Liver (tissue), 9 donors: ENCODE results near the gene ALDH7A1. TPM values are rescaled to one million over a fixed set of nuclear protein-coding genes. Genes with fewer than 3 reads are reported as not detected.

Experiments
- DNase-seq: peaks from one replicate; pipeline ENCODE4 v3.0.0-alpha.2; 2017; ENCODE audit warnings: low spot score
- H3K27ac ChIP-seq, 2 donors: one replicate each; pipeline ENCODE4 v1.7.0; 2013; ENCODE audit warnings: inconsistent platforms in 2 of 2, low read length in 2 of 2, control low read depth in 1 of 2, low read depth in 1 of 2, mild to moderate bottlenecking in 1 of 2
- H3K27me3 ChIP-seq, 4 donors: one replicate each; pipeline versions ENCODE4 v1.6.1 to v1.7.0; 2013; ENCODE audit warnings: low read length in 3 of 4, inconsistent platforms in 1 of 4, mild to moderate bottlenecking in 1 of 4, moderate library complexity in 1 of 4; ENCODE audit not compliant: control insufficient read depth in 4 of 4, insufficient read depth in 4 of 4
- H3K36me3 ChIP-seq, 4 donors: one replicate each; pipeline versions ENCODE4 v1.6.1 to v1.7.0; 2013; ENCODE audit warnings: low read length in 3 of 4, mild to moderate bottlenecking in 3 of 4, low read depth in 1 of 4, moderate library complexity in 1 of 4; ENCODE audit not compliant: control insufficient read depth in 4 of 4, insufficient read depth in 3 of 4
- H3K4me1 ChIP-seq, 4 donors: one replicate each; pipeline versions ENCODE4 v1.6.1 to v1.7.0; 2013; ENCODE audit warnings: low read length in 3 of 4, mild to moderate bottlenecking in 3 of 4, moderate library complexity in 1 of 4; ENCODE audit not compliant: control insufficient read depth in 4 of 4, insufficient read depth in 4 of 4
- H3K4me3 ChIP-seq, 3 donors: one replicate each; pipeline versions ENCODE4 v1.6.1 to v1.7.0; 2013; ENCODE audit warnings: low read length in 3 of 3, control low read depth in 1 of 3, low read depth in 1 of 3, mild to moderate bottlenecking in 1 of 3
- H3K9ac ChIP-seq, 2 donors: one replicate each; pipeline ENCODE4 v1.7.0; 2013; ENCODE audit warnings: low read length in 2 of 2, mild to moderate bottlenecking in 2 of 2, moderate library complexity in 2 of 2, control low read depth in 1 of 2, low read depth in 1 of 2
- H3K9me3 ChIP-seq, 4 donors: one replicate each; pipeline versions ENCODE4 v1.6.1 to v1.7.0; 2013; ENCODE audit warnings: low read length in 3 of 4; ENCODE audit not compliant: control insufficient read depth in 4 of 4
- ATF3 ChIP-seq: IDR thresholded peaks from 2 replicates; pipeline ENCODE4 v1.6.1; 2016; ENCODE audit warnings: antibody characterized with exemption
- EGR1 ChIP-seq, 2 donors: IDR thresholded peaks; 2 replicates each; pipeline ENCODE4 v1.6.1; 2016 to 2018; ENCODE audit warnings: antibody characterized with exemption in 2 of 2, low read depth in 2 of 2
- FOXA1 ChIP-seq: IDR thresholded peaks from 2 replicates; pipeline ENCODE4 v1.6.1; 2016; ENCODE audit warnings: antibody characterized with exemption
- FOXA2 ChIP-seq: IDR thresholded peaks from 2 replicates; pipeline ENCODE4 v1.6.1; 2016; ENCODE audit warnings: antibody characterized with exemption
- GABPA ChIP-seq, 2 donors: IDR thresholded peaks in 1 of 2; conservative IDR thresholded peaks in 1 of 2; 2 replicates each; pipeline ENCODE4 v1.6.1; 2016; ENCODE audit warnings: antibody characterized with exemption in 2 of 2, mild to moderate bottlenecking in 1 of 2, moderate library complexity in 1 of 2
- HNF4A ChIP-seq, 2 donors: conservative IDR thresholded peaks; 2 replicates each; pipeline ENCODE4 v1.6.1; 2016; ENCODE audit warnings: antibody characterized with exemption in 2 of 2, mild to moderate bottlenecking in 2 of 2
- HNF4G ChIP-seq: IDR thresholded peaks from 2 replicates; pipeline ENCODE4 v1.6.1; 2016; ENCODE audit warnings: antibody characterized with exemption
- JUND ChIP-seq, 2 donors: IDR thresholded peaks; 2 replicates each; pipeline ENCODE4 v1.6.1; 2016; ENCODE audit warnings: antibody characterized with exemption in 2 of 2
- NR2F2 ChIP-seq: IDR thresholded peaks from 2 replicates; pipeline ENCODE4 v1.6.1; 2016; ENCODE audit warnings: antibody characterized with exemption
- REST ChIP-seq: IDR thresholded peaks from 2 replicates; pipeline ENCODE4 v1.6.1; 2016; ENCODE audit warnings: antibody characterized with exemption, mild to moderate bottlenecking
- RXRA ChIP-seq, 2 donors: IDR thresholded peaks; 2 replicates each; pipeline ENCODE4 v1.6.1; 2017 to 2018; ENCODE audit warnings: antibody characterized with exemption in 2 of 2, mild to moderate bottlenecking in 1 of 2
- SP1 ChIP-seq: IDR thresholded peaks from 2 replicates; pipeline ENCODE4 v1.6.1; 2018; ENCODE audit warnings: antibody characterized with exemption, mild to moderate bottlenecking
- YY1 ChIP-seq: IDR thresholded peaks from 2 replicates; pipeline ENCODE4 v1.6.1; 2016; ENCODE audit warnings: antibody characterized with exemption, mild to moderate bottlenecking
- ZBTB33 ChIP-seq: IDR thresholded peaks from 2 replicates; pipeline ENCODE4 v1.6.1; 2016; ENCODE audit warnings: antibody characterized with exemption
- WGBS: extraction: QIAGEN DNeasy Blood & Tissue Kit; methylation state at CpG from one replicate; pipeline ENCODE4 v1.1.7; 2013; 5-methylcytosine and 5-hydroxymethylcytosine counted together
- polyA plus RNA-seq, 2 donors: library from polyadenylated mRNA; stranded (reverse) in 1 of 2; unstranded in 1 of 2; fragments of 200-250 nt in 1 of 2; fragments of >200 nt in 1 of 2; fragmentation: Nextera tagmentation in 1 of 2; extraction: Ambion mirVana in 1 of 2; gene quantifications; one replicate each; pipeline versions ENCODE4 v1.2.1 to v1.2.3, GENCODE V29; 2013 to 2015
- total RNA-seq, 2 donors: library from RNA; depleted of rRNA; stranded (reverse); fragments of >200 nt; gene quantifications; one replicate each; pipeline ENCODE4 v1.2.3, GENCODE V29; 2014
- TF ChIP-seq, protein P1 (sequence below): IDR thresholded peaks from 2 replicates; pipeline ENCODE4 v1.6.1; 2016; ENCODE audit warnings: antibody characterized with exemption
- TF ChIP-seq, protein P2 (sequence below): fragments of 150-350 bp; IDR thresholded peaks from 2 replicates; pipeline ENCODE4 v1.5.1; 2017; ENCODE audit warnings: improper control_type of control experiment, low read depth, low read length; ENCODE audit not compliant: missing input control
- donor health status: healthy.
- donor health status: healthy.
- donor health status: healthy.
- donor health status: healthy.
- donor health status: healthy.

ALDH7A1 gene
- total and polyA plus RNA-seq, 4 donors: 47.7 to 86.9 (median 58.4) TPM

GRCh38 chr5:126516852-126517251 is 78.2 kb downstream of the ALDH7A1 start:
- H3K27ac ChIP-seq: no peak overlapping the region
- H3K9ac ChIP-seq: no peak overlapping the region
- no peak for TF ChIP-seq ATF3
- no peak for TF ChIP-seq EGR1 (IDR thresholded peaks at IDR 0.05; ENCODE audit: low read depth in 2 of 2)
- no peak for TF ChIP-seq NR2F2
- TF ChIP-seq, protein P1, sequence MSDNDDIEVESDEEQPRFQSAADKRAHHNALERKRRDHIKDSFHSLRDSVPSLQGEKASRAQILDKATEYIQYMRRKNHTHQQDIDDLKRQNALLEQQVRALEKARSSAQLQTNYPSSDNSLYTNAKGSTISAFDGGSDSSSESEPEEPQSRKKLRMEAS: no peak
- no peak for TF ChIP-seq ZBTB33
- TF ChIP-seq HNF4A (conservative IDR thresholded peaks at IDR 0.05): no peak
- no peak for TF ChIP-seq RXRA (IDR thresholded peaks at IDR 0.05)
- no peak for TF ChIP-seq REST
- TF ChIP-seq, protein P2, sequence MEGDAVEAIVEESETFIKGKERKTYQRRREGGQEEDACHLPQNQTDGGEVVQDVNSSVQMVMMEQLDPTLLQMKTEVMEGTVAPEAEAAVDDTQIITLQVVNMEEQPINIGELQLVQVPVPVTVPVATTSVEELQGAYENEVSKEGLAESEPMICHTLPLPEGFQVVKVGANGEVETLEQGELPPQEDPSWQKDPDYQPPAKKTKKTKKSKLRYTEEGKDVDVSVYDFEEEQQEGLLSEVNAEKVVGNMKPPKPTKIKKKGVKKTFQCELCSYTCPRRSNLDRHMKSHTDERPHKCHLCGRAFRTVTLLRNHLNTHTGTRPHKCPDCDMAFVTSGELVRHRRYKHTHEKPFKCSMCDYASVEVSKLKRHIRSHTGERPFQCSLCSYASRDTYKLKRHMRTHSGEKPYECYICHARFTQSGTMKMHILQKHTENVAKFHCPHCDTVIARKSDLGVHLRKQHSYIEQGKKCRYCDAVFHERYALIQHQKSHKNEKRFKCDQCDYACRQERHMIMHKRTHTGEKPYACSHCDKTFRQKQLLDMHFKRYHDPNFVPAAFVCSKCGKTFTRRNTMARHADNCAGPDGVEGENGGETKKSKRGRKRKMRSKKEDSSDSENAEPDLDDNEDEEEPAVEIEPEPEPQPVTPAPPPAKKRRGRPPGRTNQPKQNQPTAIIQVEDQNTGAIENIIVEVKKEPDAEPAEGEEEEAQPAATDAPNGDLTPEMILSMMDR: no peak
- no peak for TF ChIP-seq SP1
- TF ChIP-seq GABPA (IDR thresholded peaks at IDR 0.05 in 1 of 2, conservative IDR thresholded peaks at IDR 0.05 in 1 of 2): no peak
- no peak for TF ChIP-seq HNF4G
- TF ChIP-seq JUND (IDR thresholded peaks at IDR 0.05): no peak
- no peak for TF ChIP-seq FOXA1
- no peak for TF ChIP-seq FOXA2
- TF ChIP-seq YY1: no peak
- H3K36me3 ChIP-seq: no peaks in the 10 kb centered on the region
- H3K27me3 ChIP-seq: no peaks in the 10 kb centered on the region
- no peak overlapping the region for H3K4me3 ChIP-seq
- no peaks in the 10 kb centered on the region for H3K9me3 ChIP-seq
- peaks cover 0 to 10% (median 5%) of the 10 kb centered on the region in 4 donors for H3K4me1 ChIP-seq
- DNase-seq: no peak

- TF ChIP-seq NR2F2 (no peak), SP1 (no peak)
- H3K27me3 ChIP-seq: no peaks in the 10 kb centered on the region
- H3K9me3 ChIP-seq: no peaks in the 10 kb centered on the region
- no peak overlapping the region for H3K4me3 ChIP-seq
- WGBS: 78% methylated on average over 1 of the region's 1 CpG
- peaks cover 0 to 10% (median 5%) of the 10 kb centered on the region in 4 donors for H3K4me1 ChIP-seq
- no peak for DNase-seq
- H3K27ac ChIP-seq: no peak overlapping the region
- no peaks in the 10 kb centered on the region for H3K36me3 ChIP-seq
- H3K9ac ChIP-seq: no peak overlapping the region
Observed at GRCh38 chr5:126516133-126516532, 78.9 kb downstream of the ALDH7A1 start.
